HG03520 (cell line): ENCODE results near the gene MRPL33.

Experiments used
- ATAC-seq: cut with Tn5 transposase; IDR thresholded peaks from one replicate; pipeline ENCODE4 v1.9.1; 2021; ENCODE audit warnings: mild to moderate bottlenecking, moderate library complexity; ENCODE audit not compliant: unreplicated experiment

MRPL33 gene

DNA sequence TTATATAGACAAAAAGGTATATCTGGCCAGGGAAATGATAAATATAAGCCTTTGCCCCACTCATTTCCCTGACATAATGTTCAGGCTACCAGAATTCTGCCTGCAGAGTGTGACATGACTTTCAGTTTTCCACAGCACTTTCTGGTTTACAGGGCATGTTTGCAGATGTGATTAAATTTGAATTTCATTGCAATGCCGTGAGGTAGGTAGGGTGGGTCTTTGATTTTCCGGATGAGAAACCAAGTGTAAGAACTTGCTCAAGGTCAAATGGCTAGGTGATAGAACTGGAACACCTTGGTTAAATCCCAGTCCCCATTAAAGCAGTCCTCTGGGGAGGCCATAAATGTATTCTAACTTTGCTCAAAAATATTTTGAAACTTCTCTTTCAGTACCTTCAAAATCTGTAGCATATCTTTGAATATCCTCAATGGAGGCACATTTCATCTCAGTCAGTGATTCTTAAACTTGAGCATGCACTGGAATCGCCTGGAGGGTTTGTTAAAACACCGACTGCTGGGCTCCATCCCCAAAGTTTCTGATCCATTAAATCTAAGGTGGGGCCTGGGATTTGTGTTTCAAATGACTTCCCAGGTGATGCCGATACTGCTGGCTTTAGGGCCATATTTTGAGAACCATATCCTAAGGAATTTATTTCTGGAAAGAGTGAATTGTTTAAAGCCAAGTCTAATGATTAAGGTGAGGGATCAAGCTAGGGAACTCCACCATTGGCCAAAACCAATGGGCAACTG lies 35.0 kb downstream of the MRPL33 start:
- no peak for ATAC-seq

DNA sequence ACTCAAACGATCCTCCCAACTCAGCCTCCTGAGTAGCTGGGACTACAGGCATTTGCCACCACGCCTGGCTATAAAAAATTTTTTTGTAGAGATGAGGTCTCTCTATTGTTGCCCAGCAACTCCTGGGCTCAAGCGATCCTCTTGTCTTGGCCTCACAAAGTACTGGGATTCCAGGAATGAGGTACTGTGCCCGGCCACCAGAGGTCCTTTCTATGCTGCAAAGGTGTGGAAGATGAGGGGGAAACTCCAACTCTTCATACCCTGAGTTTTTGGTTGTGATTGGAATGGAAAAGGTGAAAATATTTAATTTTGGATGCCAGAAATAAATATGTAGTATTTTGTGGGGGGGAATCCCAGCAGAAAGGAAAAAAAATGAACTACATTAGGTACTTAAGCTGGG lies 36.0 kb downstream of the MRPL33 start:
- ATAC-seq, result no peak

DNA sequence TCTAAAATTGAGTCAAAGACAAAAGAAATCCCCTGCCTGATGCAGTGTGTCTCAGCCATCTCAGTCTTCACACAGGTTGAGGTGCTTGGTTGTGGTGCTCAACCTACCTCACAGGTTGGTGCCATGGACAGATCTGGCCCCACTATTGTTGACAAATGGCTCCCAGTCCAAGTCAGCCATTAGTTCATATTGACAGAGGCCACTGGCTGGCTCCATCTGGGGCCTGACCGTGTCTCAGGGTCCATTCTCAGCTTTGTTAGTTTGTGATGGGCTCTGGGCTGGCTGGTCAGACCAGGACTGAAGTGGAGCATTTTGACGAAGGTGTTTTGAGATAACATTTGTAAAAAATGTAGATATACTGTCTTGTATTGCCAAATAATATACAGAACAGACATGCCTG lies 36.9 kb downstream of the MRPL33 start:
- ATAC-seq, result no peak

DNA sequence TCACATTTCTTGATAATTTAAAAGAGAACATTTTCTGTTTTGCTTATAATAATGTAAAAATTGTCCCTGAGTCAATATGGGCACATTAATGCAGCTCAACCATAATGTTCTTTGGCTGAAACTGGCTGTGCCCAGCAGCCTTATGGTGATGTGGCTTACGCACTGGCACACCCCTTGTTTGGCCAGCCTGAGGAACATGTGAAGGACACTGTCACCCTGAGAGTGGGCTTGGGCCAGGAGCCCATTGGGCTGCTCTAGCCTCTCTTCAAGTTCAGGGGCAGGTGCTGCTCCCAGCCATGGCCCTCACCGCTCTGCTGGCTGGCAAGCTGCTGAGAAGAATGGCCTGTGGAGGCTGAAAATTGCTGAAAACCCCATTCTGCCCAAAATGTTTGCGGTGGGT lies 37.5 kb downstream of the MRPL33 start:
- ATAC-seq, result no peak

DNA sequence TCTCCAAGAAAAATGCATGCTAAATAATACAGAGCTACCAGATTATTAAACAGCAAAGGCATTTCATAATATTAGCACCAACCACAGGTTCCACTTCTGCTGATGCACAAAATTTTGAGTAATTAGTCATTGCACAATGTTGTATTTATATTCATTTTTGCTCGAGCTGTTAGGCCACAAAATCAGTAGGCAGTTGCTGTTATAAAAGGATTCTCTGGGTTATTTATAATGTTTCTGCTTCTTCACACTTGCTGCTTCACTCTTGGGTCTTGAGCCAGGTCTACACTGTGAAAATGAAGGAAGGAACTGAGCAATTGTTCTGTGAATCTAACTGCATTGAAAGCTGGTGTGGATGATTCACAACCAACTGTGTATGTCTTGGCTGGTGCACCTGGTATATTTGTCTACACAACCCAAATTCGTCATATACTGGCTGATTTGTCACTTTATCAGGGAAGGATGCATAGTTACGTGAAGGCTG lies 38.3 kb downstream of the MRPL33 start:
- ATAC-seq, result no peak

DNA sequence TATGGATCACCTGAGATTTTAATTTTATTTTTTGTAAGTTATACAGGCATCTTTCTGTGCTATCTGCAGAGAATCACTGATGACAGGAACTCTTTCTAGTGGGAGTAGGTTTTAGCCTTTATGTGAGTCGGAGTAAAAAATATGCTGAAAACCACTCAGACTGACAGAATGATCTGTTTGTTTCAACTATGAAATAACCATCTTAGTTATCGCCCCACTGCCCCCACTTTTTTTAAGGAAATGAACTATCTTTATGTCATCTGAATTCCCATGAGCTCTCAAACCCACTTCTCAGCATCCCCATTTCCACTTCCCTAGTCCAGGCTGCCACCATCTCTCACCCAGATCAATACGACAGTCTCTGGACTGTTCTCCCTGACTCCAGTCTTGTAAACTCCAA lies 38.9 kb downstream of the MRPL33 start:
- no peak for ATAC-seq

DNA sequence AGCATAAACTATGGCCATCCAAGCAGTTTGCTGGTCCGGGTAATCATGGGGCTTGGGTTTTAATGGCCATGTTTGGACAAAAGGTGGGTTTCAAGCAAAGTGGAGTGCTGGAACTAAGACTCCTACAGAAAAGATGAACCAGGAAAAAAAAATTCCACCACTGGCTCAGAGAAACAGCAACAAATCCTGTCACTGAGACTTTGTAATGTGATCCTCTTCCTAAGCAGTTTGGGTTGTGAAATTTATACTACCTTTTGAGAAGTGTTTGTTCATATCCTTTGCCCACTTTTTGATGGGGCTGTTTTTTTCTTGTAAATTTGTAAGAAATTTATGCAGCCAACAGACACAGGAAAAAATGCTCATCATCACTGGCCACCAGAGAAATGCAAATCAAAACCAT lies 40.2 kb downstream of the MRPL33 start:
- no peak for ATAC-seq

DNA sequence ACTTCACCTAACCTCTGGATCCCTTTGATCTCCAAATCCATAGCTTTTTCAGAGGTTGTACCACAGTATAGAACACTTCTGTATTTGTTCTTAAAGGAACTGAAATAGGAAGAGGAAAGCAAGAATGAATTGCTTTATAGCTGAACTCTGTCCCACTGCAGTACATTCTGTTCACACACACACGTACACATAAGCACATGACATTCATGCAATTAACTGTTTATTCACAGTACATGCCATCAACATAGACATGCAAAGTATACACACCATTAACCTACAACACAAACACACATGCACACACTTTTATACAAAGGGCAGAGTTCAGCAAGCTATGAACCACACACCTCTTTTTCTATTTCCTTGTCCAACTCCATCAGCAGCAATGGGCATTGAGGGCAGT lies 43.2 kb downstream of the MRPL33 start:
- ATAC-seq, result no peak

DNA sequence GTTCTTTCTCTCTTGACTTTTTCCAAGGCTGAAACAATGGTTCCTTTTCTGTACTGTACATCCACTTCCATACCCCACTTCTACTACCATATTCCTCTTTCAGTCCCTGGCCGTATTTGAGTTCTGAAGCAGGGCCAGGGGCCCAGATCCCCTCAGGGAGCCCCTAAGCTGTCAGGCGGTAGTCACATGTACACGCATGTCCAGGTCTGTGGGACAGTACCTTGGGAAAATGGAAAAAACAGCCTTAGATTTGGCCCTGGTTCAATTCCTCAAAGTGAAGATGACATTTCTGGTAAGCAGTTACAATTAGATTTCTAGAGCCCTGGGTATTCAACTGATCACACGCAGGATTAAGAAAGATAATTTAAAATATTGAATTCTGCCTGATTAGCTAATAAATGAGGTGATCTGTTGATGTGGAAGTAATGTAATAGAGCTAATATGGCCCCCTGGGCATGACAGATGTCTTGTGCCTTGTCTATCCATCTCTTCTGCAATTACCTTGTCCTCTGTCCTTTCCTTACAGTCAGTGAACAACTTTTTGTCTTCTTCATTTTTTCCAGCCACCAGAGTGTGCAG lies 44.4 kb downstream of the MRPL33 start:
- no peak for ATAC-seq

DNA sequence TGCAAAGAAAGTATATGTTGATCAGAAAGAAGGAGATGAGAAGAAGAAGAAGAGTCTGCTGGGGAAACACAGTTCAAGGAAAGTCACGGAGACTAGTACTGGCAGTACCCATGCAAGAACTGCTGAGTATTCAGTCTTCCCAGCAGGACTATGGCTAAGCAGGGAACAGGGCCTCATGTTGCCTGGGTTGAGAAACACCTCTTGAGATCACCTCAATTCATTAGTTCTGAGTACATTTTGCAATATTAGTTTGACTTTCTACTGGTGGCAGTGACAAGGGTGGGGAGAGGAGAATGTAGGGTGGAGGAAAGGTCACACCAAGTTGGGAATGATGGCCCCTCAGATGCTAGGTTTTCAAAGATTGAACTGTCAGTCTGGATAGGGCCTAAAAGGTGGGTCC lies 50.5 kb downstream of the MRPL33 start:
- no peak for ATAC-seq

DNA sequence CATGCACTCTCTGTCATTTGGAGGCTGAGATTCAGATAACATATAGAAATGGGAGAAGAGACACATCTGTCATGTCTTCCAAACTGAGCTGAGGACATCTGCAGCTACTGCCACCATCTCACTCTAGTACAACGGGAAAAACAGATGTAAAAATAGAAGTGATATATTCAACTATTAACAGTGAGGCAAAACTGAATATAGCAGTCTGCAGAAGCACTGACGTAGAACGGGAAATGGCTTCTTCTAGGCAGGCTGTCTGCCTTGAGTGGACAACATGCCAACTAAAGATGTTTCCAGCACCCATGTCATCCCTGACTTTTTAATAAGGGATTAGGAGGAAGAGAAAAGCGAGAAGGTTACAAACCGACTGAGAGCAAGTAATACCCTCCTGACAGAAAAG lies 51.6 kb downstream of the MRPL33 start:
- ATAC-seq, result no peak

DNA sequence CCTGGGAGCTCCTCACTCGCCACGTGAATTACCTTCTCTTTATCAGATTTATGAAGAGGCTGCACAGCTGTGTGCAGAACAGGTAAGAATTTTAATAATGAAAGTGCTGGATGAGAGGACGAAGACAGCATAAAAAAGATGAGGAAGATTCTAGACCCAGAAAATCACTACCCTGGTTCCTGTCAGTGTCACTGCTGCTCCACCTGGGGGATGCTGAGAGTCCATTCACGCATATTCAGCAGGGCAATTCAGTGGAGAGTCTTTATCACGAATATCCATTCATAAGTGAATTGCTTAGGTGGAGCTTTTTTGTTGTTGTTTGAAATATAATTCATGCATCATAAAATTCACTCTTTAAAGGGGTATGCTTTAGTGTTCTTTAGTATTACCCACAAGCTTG lies 52.0 kb downstream of the MRPL33 start:
- ATAC-seq, result no peak

DNA sequence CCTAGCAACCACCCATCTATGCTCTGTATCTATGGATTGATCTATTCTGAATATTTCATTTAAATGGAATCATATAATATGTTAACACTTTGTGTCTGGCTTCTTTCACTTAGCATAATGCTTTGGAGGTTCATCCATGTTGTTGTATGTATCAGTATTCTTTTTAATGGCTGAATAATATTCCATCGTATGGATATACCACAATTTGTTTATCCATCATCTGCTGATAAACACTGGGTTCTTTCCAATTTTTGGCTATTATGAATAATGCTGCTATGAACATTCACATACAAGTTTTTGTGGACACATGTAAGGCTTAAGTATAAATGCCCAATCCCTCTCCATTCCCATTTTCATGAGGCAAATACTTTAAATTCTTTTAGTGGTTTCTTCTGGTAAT lies 52.9 kb downstream of the MRPL33 start:
- ATAC-seq, result no peak

DNA sequence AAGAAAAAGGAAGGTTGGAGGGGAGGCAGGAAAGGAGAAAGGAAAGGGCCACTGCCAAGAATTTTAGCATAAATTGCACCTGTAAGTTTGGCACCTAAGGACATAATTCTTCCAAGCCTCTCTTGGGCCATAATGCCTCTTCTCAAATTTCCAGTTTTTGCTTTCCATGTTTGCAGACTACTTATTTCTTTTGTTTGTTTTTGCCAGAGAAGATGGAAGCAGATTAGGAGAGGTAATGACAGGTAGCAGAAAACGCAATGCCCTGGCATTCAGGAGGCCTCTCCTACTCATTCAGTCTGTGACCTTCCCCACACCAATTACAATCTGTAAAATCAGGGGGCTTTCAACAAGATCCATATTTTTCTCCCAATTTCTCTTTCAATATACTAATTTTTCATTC lies 56.8 kb downstream of the MRPL33 start:
- ATAC-seq, result no peak
